WTC11 (cell line): ENCODE measurements around the gene COX10. TPM values are rescaled to one million over a fixed set of nuclear protein-coding genes. Genes with fewer than 3 reads are reported as not detected.
A peak's percentile ranks its signal among the peaks of the same experiment; 100 is the strongest.

Experiments used
- ATAC-seq: fragments of 200-7000 bp; cut with Tn5 transposase; 2 replicates; pipeline ENCODE4 v1.10.0; 2021; ENCODE audit warnings: mild to moderate bottlenecking, moderate library complexity
- CTCF ChIA-PET: fragments of 300-600 bp; sonication (Branson Sonifier 250); formaldehyde crosslinking; loops from one replicate; lab custom pipeline; 2021; ENCODE audit warnings: antibody characterized with exemption; lab: Charles Lee
- POLR2A ChIA-PET: fragments of 350-600 bp; sonication (Branson Sonifier 250); formaldehyde crosslinking; loops from one replicate; lab custom pipeline; 2021; ENCODE audit warnings: antibody characterized with exemption; lab: Charles Lee
- DNase-seq: peaks from one replicate; pipeline ENCODE4 v3.0.0; 2021; ENCODE audit warnings: low spot score
- H3K27ac Mint-ChIP-seq: 2 replicates; pipeline ENCODE4 v1.8.0; 2021; ENCODE audit warnings: mixed read lengths
- H3K27me3 Mint-ChIP-seq: 2 replicates; pipeline ENCODE4 v1.8.0; 2021; ENCODE audit warnings: low read depth, mild to moderate bottlenecking, moderate library complexity, mixed read lengths
- H3K36me3 Mint-ChIP-seq: 2 replicates; pipeline ENCODE4 v1.8.0; 2021; ENCODE audit warnings: mixed read lengths
- H3K4me1 Mint-ChIP-seq: 2 replicates; pipeline ENCODE4 v1.8.0; 2022; ENCODE audit warnings: mixed read lengths
- H3K4me3 Mint-ChIP-seq: 2 replicates; pipeline ENCODE4 v1.8.0; 2021; ENCODE audit warnings: mild to moderate bottlenecking, moderate library complexity, mixed read lengths
- H3K9me3 Mint-ChIP-seq: 2 replicates; pipeline ENCODE4 v1.8.0; 2021; ENCODE audit warnings: mixed read lengths
- AR ChIP-seq: fragments of 250-450 bp; sonication (Bioruptor Pico); IDR thresholded peaks from 2 replicates; pipeline ENCODE4 v1.9.0; 2021; ENCODE audit warnings: mild to moderate bottlenecking
- CREM ChIP-seq: sonication (generic); formaldehyde crosslinking; IDR thresholded peaks from 2 replicates; pipeline ENCODE4 v1.8.1; 2022; ENCODE audit warnings: mild to moderate bottlenecking, missing genetic modification reagents, moderate library complexity
- FOXP1 ChIP-seq: sonication (generic); formaldehyde crosslinking; IDR thresholded peaks from 2 replicates; pipeline ENCODE4 v1.8.0; 2022; ENCODE audit warnings: missing genetic modification reagents, mild to moderate bottlenecking, moderate library complexity, borderline replicate concordance
- GABPB1 ChIP-seq: sonication (generic); formaldehyde crosslinking; IDR thresholded peaks from 2 replicates; pipeline ENCODE4 v1.8.1; 2023; ENCODE audit warnings: mild to moderate bottlenecking, missing genetic modification reagents
- NR2C2 ChIP-seq: sonication (generic); formaldehyde crosslinking; IDR thresholded peaks from 2 replicates; pipeline ENCODE4 v1.8.0; 2022; ENCODE audit warnings: mild to moderate bottlenecking, missing genetic modification reagents
- OVOL2 ChIP-seq: fragments of 250-450 bp; sonication (Bioruptor Pico); IDR thresholded peaks from 2 replicates; pipeline ENCODE4 v1.9.0; 2021; ENCODE audit warnings: mild to moderate bottlenecking, borderline replicate concordance
- RELA ChIP-seq: sonication (generic); formaldehyde crosslinking; IDR thresholded peaks from 2 replicates; pipeline ENCODE4 v1.8.1; 2022; ENCODE audit warnings: missing genetic modification reagents, mild to moderate bottlenecking, borderline replicate concordance
- SMAD4 ChIP-seq: sonication (generic); formaldehyde crosslinking; IDR thresholded peaks from 2 replicates; pipeline ENCODE4 v1.8.0; 2022; ENCODE audit warnings: mild to moderate bottlenecking, missing genetic modification reagents
- TCF7 ChIP-seq: sonication (generic); formaldehyde crosslinking; IDR thresholded peaks from 2 replicates; pipeline ENCODE4 v1.8.0; 2022; ENCODE audit warnings: mild to moderate bottlenecking, low read depth, missing genetic modification reagents, moderate library complexity
- ZNF138 ChIP-seq: sonication (generic); formaldehyde crosslinking; conservative IDR thresholded peaks from 2 replicates; pipeline ENCODE4 v1.8.1; 2022; ENCODE audit warnings: mild to moderate bottlenecking, moderate library complexity, missing genetic modification reagents
- ZNF263 ChIP-seq: sonication (generic); formaldehyde crosslinking; IDR thresholded peaks from 2 replicates; pipeline ENCODE4 v1.8.1; 2022; ENCODE audit warnings: low read depth, mild to moderate bottlenecking, moderate library complexity, missing genetic modification reagents
- ZNF416 ChIP-seq: fragments of 250-450 bp; sonication (Bioruptor Pico); IDR thresholded peaks from 2 replicates; pipeline ENCODE4 v1.9.0; 2021; ENCODE audit warnings: mild to moderate bottlenecking, inconsistent platforms
- ZNF423 ChIP-seq: fragments of 250-450 bp; sonication (Bioruptor Pico); IDR thresholded peaks from 2 replicates; pipeline ENCODE4 v2.1.2; 2022; ENCODE audit warnings: mild to moderate bottlenecking, moderate library complexity
- ZSCAN18 ChIP-seq: fragments of 250-450 bp; sonication (Bioruptor Pico); IDR thresholded peaks from 2 replicates; pipeline ENCODE4 v2.1.2; 2022; ENCODE audit warnings: mild to moderate bottlenecking, moderate library complexity
- total RNA-seq: library from RNA; stranded (reverse); gene quantifications from 3 replicates; pipeline ENCODE4 v1.2.3, GENCODE V29; 2021
- TF ChIP-seq, protein P1 (sequence below): sonication (generic); formaldehyde crosslinking; conservative IDR thresholded peaks from 2 replicates; pipeline ENCODE4 v1.8.1; 2022; ENCODE audit warnings: mild to moderate bottlenecking, missing genetic modification reagents
- TF ChIP-seq, protein P2 (sequence below): sonication (generic); formaldehyde crosslinking; IDR thresholded peaks from 2 replicates; pipeline ENCODE4 v1.8.1; 2022; ENCODE audit warnings: mild to moderate bottlenecking, missing genetic modification reagents, moderate library complexity, borderline replicate concordance
- TF ChIP-seq, protein P3 (sequence below): sonication (generic); formaldehyde crosslinking; IDR thresholded peaks from 2 replicates; pipeline ENCODE4 v1.8.1; 2023; ENCODE audit warnings: mild to moderate bottlenecking, missing genetic modification reagents, moderate library complexity
- TF ChIP-seq, protein P4 (sequence below): sonication (generic); formaldehyde crosslinking; IDR thresholded peaks from 2 replicates; pipeline ENCODE4 v1.8.0; 2023; ENCODE audit warnings: missing genetic modification reagents
- TF ChIP-seq, protein P5 (sequence below): sonication (generic); formaldehyde crosslinking; IDR thresholded peaks from 2 replicates; pipeline ENCODE4 v1.8.0; 2022; ENCODE audit warnings: mild to moderate bottlenecking, missing genetic modification reagents

The COX10 gene
- total RNA-seq, 1 experiment from 2014 or later = 22.0 TPM

- TF ChIP-seq AR (CRISPR knock-in tag) (no peak), SMAD4 (CRISPR knock-in tag) (no peak), FOXP1 (no peak), ZSCAN18 (CRISPR knock-in tag) (no peak), RELA (CRISPR knock-in tag) (no peak)
- TF ChIP-seq, protein P1, sequence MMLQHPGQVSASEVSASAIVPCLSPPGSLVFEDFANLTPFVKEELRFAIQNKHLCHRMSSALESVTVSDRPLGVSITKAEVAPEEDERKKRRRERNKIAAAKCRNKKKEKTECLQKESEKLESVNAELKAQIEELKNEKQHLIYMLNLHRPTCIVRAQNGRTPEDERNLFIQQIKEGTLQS (CRISPR knock-in tag) = no peak
- TF ChIP-seq, protein P2, sequence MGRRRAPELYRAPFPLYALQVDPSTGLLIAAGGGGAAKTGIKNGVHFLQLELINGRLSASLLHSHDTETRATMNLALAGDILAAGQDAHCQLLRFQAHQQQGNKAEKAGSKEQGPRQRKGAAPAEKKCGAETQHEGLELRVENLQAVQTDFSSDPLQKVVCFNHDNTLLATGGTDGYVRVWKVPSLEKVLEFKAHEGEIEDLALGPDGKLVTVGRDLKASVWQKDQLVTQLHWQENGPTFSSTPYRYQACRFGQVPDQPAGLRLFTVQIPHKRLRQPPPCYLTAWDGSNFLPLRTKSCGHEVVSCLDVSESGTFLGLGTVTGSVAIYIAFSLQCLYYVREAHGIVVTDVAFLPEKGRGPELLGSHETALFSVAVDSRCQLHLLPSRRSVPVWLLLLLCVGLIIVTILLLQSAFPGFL (CRISPR knock-in tag) = no peak
- TF ChIP-seq, all 79 proteins: peak for 0
Observed at GRCh38 chr17:14112407-14112806, 43.1 kb downstream of the COX10 start (continued).

DNA sequence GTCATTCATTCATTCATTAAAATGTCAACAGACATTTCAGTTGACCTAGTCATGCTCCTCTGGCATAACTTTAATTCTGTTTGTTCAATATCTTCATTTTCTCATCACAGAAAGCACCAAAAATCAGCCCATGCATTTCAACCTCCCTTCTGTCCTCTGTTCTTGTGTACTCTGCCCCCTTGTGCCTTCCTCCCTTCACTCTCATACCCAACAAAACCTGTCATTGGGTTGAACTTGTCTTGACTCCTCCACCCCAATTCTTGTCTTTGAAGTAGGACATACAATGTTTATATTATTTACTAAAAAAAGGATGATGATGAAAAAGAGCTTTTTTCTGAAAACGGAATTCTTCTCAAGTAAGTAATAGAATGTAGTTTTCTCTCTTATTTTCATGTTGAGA, 43.8 kb downstream of the COX10 start:
- no peak overlapping the region for H3K27ac Mint-ChIP-seq
- TF ChIP-seq SMAD4 (CRISPR knock-in tag) (no peak), ZNF416 (CRISPR knock-in tag) (no peak), ZNF423 (CRISPR knock-in tag) (no peak), NR2C2 (CRISPR knock-in tag) (no peak), AR (CRISPR knock-in tag) (no peak), ZNF138 (CRISPR knock-in tag) (no peak), TCF7 (CRISPR knock-in tag) (no peak), GABPB1 (CRISPR knock-in tag) (no peak), CREM (CRISPR knock-in tag) (no peak), FOXP1 (no peak), OVOL2 (CRISPR knock-in tag) (no peak), ZNF263 (no peak)
- TF ChIP-seq, protein P3, sequence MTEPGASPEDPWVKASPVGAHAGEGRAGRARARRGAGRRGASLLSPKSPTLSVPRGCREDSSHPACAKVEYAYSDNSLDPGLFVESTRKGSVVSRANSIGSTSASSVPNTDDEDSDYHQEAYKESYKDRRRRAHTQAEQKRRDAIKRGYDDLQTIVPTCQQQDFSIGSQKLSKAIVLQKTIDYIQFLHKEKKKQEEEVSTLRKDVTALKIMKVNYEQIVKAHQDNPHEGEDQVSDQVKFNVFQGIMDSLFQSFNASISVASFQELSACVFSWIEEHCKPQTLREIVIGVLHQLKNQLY = no peak
- TF ChIP-seq, protein P4, sequence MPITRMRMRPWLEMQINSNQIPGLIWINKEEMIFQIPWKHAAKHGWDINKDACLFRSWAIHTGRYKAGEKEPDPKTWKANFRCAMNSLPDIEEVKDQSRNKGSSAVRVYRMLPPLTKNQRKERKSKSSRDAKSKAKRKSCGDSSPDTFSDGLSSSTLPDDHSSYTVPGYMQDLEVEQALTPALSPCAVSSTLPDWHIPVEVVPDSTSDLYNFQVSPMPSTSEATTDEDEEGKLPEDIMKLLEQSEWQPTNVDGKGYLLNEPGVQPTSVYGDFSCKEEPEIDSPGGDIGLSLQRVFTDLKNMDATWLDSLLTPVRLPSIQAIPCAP (CRISPR knock-in tag) = no peak
- TF ChIP-seq, protein P1 (CRISPR knock-in tag) = no peak
- TF ChIP-seq, protein P5, sequence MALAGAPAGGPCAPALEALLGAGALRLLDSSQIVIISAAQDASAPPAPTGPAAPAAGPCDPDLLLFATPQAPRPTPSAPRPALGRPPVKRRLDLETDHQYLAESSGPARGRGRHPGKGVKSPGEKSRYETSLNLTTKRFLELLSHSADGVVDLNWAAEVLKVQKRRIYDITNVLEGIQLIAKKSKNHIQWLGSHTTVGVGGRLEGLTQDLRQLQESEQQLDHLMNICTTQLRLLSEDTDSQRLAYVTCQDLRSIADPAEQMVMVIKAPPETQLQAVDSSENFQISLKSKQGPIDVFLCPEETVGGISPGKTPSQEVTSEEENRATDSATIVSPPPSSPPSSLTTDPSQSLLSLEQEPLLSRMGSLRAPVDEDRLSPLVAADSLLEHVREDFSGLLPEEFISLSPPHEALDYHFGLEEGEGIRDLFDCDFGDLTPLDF (CRISPR knock-in tag) = no peak
- TF ChIP-seq, protein P2 (CRISPR knock-in tag) = no peak
- TF ChIP-seq, all 79 proteins: peak for 0
- H3K4me3 Mint-ChIP-seq = no peak overlapping the region
- DNase-seq (no peak), ATAC-seq (peak; percentile 39; the same call in 1 of the 2 replicates)
- H3K4me1 Mint-ChIP-seq = peaks cover 27% of the 10 kb centered on the region
- ChIA-PET CTCF (no interaction called here), POLR2A (no interaction called here)
- H3K36me3 Mint-ChIP-seq = peaks cover 2% of the 10 kb centered on the region; the same call in 1 of the 2 replicates
- H3K27me3 Mint-ChIP-seq = no peaks in the 10 kb centered on the region
- peaks cover 6% of the 10 kb centered on the region for H3K9me3 Mint-ChIP-seq
